Anterior cingulate cortex (tissue), 58 donors: ENCODE data around the gene PEX7.
"Not testable (repeated sequence)": the region's sequence is repeated elsewhere in the genome, so short reads cannot be mapped to it uniquely, and the experiment has no call there.

Experiments
- DNase-seq, 58 donors: peaks; one replicate each; lab custom pipeline; 2025; lab: John Stamatoyannopoulos, UW

PEX7 gene

GRCh38 chr6:136890194-136890839 lies 67.9 kb downstream of the PEX7 start:
- DNase-seq, result no peak

DNA sequence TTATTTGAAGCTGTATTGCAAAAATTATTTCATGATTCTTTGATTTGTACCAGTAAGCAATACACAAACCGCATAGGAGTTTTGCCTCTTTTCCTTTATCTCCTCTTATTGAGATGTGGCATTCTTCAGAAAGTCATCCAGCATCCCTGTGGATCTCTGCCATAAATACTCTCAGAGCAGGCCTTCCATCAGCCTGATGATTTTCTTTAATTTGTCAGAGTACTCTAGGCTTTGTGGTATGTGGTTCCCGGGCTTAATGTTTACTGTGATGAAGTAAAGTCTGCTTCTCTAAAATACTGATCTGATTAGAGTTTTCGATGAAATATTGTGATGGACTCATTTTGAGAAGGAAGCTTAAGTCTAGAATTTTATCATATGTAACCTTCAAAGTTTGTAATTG lies 68.6 kb downstream of the PEX7 start:
- no peak for DNase-seq

- no peak for DNase-seq
These were observed 70.8 kb downstream of the PEX7 start for GRCh38 chr6:136893187-136893586.

- DNase-seq, result no peak
These were observed 73.5 kb downstream of the PEX7 start for GRCh38 chr6:136895901-136896300.

- DNase-seq, result no peak
These were observed 74.7 kb downstream of the PEX7 start for GRCh38 chr6:136897071-136897470.

DNA sequence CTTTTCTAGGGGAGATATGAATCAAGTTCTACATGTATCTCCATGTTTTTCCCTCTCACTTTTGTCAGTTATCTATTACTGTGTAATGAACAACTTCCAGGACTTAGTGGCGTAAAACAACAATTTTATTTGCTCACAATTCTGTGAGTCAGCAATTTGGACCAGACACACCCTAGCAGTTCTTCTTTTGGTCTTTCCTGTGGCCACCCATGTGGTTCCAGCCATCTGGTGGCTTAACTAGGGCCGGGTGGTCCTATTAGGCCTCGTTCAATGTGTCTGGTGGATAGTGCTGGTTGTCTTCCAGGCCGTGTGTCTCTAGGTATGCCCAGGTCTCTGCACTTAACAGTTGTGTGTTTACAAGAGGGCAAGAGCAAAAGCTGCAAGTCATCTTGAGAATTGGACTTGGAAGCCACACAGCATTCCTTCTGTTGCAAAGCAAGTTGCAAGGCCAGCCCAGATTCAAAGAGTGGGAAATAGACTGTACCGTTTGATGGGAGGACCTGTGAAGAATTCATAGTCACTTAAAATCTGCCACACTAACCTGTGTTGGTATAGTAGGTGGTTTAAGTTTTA lies 78.9 kb downstream of the PEX7 start:
- no peak for DNase-seq

GRCh38 chr6:136904477-136904876 lies 82.1 kb downstream of the PEX7 start:
- not testable (repeated sequence) for DNase-seq

DNA sequence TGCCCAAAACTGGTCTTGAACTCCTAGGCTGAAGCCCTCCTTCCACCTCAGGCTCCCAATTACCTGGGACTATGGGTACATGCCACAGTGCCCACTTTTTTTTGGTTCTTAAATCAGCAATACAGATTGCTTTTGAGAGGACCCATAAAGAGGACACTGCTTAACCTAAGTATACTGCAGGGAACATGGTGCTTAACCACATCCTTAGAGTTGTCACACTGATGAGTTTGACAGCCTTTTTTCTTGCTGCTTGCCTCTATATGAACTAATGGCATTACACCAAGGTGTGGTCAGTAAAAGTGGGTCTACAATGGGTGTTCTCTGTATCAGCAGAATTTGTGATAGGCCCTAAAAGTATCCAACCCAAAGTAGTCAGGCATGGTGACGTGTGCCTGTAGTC lies 92.6 kb downstream of the PEX7 start:
- DNase-seq, result no peak

DNA sequence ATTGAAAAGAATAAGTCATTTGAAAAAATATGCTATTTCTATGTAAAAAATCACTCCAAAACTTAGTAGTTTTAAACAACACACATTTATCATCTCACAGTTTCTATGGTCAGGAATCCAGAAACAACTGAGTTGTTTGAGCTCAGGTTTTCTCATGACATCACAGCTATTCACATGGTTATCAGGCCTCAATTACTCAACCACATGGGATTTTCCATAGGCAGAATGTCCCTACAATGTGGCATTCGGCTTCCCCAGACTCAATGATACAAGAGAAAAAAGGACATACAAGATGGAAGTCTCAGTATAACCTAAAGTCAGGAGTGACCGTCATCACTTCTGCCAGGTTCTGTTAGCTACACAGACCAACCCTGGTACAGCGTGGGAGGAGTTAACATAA lies 96.3 kb downstream of the PEX7 start:
- no peak for DNase-seq

- no peak for DNase-seq
These were observed 97.8 kb downstream of the PEX7 start for GRCh38 chr6:136920216-136920615.

DNA sequence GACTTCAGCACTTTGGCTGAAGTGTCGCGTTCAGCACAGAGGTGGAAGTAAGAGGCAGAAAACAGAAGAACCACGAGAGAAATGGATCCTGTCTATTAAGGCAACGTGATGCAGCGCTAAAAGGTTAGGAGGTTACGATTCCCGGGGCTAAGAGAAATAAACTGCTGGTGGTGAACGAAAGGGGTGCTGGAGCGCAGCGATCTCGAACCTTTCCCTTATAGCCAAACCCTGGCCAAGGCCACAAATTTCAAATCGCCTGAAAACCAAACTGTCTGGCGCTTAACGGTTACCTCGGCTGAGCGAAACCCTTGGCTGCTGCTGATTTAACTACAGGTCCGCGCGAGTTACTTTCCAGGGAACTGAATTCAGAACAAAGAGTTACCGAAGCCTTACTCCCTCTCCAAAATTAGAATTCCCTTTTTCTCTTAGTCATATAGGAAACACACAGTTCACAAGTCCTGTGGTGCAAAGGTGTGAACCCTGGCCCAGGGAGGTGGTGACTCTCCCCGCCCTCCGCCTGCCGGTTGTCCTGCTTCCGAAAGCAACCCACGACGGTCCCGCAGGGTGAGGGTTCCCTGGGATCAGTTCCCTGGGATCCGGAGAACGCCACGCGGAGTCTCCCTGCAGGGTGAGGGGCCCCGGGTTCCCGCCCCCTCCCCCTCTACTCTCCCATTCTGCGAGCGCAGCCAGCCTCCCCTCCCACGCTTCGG lies 98.4 kb downstream of the PEX7 start:
- peak in 1 of 58 donors; percentile 2 for DNase-seq

GRCh38 chr6:136921381-136921935 lies 99.1 kb downstream of the PEX7 start:
- no peak for DNase-seq

- DNase-seq, result no peak
These were observed 99.7 kb downstream of the PEX7 start, which contains the start of gene SLC35D3 for GRCh38 chr6:136921936-136922684. TSS of gene SLC35D3 (plus strand) at chr6:136922301. CDS start at chr6:136922429, 128 bp downstream.

DNA sequence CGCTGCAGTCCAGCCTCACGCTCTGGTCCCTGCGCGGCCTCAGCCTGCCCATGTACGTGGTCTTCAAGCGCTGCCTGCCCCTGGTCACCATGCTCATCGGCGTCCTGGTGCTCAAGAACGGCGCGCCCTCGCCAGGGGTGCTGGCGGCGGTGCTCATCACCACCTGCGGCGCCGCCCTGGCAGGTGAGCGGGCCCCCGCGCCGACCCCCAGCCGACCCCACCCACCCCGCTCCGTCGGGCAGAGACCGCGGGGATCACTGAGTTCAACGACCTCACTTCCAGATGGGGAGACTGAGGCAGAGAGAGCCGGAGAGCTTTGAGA lies 100.3 kb downstream of the PEX7 start:
- DNase-seq, result no peak

GRCh38 chr6:136923116-136923953 lies 100.9 kb downstream of the PEX7 start:
- no peak for DNase-seq

- DNase-seq, result no peak
These were observed 101.7 kb downstream of the PEX7 start for GRCh38 chr6:136923954-136924673.

DNA sequence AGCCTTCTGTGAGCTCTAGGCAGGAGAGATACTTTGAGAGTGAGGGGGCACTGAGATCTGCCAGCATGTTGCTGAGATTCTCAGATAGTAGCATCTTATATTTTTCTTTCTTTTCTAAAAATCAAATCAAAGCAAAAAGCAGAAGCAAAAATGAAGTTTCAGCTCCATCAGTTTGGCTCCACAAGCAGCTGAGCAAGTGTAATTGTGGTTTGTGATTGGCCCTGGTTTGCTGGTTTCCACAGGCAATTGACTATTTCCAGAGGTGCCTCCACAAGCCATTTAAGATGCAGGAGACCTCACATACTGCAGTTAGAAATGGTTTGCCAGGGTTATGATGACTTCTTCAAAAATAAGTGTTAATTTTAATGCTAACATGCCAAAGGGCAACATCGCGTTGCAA lies 104.0 kb downstream of the PEX7 start:
- no peak for DNase-seq

DNA sequence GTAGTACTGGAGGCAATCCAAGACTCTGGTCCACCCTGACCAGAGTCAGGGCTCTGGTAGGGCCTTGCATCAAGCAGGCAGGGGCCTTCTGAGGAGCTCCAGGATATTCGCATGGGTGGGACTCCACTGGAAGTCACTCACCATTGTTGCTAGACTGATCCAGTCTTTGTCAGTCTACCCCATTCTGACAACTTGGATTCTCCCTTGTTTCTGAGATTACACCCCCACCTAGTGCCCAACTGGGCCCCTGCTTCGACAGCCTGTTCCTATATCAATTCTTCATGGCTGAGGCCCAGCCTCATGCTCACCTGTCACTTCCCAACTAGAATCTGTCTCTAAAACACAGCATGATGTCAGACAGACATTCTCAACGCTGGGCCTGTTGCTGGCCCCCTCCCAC lies 104.9 kb downstream of the PEX7 start:
- DNase-seq, result no peak

DNA sequence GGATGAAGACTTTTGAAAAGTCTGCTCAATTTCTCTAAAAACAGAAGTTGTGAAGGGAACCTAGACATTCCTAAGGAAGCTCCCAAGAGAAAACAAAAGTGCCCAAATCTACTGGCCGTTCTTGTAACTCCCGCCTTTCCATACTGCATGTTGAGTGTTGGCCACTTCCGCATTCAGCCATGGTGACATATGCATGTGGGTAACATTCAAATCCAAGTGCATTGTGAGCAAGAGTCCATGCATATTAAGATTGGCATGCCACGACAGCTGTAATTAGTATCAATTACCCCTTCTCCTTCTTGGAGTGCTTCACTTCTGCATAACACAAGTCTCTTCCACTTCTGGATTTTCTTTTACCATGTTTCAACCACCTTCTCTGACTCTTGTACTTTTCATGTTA lies 108.1 kb downstream of the PEX7 start:
- DNase-seq, result no peak
